Thyroid gland (tissue), 4 donors: ENCODE measurements around the gene RBPMS2.

Source experiments
- CTCF ChIP-seq, 6 experiments: fragments of 200-600 bp in 3 of 6; fragments of 450-650 bp in 3 of 6; sonication (generic) in 3 of 6; IDR thresholded peaks; one replicate each; pipeline ENCODE4 v1.5.1; 2016 to 2019; ENCODE audit warnings: antibody characterized with exemption in 6 of 6, mild to moderate bottlenecking in 2 of 6, inconsistent platforms in 1 of 6, moderate library complexity in 1 of 6
- POLR2A ChIP-seq, 2 donors: fragments of 450-650 bp; IDR thresholded peaks; one replicate each; pipeline ENCODE4 v1.6.1; 2017; ENCODE audit warnings: antibody characterized with exemption in 2 of 2, mild to moderate bottlenecking in 2 of 2, moderate library complexity in 1 of 2

- TF ChIP-seq CTCF (IDR thresholded peaks at IDR 0.05), result no peak
- TF ChIP-seq POLR2A (IDR thresholded peaks at IDR 0.05), result no peak
Observed at GRCh38 chr15:64690008-64690407, 85.4 kb downstream of the RBPMS2 start.
